Measurements from ENCODE around the gene HDAC8.
"Not testable (repeated sequence)": the region's sequence is repeated elsewhere in the genome, so short reads cannot be mapped to it uniquely, and the experiment has no call there.

The HDAC8 gene

DNA sequence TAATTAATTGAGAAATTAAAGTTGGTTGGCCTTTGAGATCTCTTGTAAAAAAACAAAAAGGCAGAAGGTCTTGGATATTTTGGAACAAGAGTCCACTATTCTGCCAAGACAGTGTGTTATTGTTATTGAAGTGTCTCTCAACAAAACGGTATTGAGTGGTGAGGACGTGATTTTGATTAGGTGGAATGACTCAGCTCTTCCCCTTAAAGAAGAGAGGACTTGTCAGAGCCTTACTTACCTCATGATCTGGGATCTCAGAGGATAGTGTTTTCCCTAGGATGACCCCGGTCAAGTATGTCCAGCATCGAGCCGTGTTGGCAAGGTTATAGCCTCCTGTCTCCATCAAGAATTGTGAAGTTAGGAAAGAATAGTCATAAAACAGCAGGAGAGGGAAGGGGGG lies 110.9 kb downstream of the HDAC8 start:
- no peak for DNase-seq (ENCODE audit: low read depth in 3 of 3)

DNA sequence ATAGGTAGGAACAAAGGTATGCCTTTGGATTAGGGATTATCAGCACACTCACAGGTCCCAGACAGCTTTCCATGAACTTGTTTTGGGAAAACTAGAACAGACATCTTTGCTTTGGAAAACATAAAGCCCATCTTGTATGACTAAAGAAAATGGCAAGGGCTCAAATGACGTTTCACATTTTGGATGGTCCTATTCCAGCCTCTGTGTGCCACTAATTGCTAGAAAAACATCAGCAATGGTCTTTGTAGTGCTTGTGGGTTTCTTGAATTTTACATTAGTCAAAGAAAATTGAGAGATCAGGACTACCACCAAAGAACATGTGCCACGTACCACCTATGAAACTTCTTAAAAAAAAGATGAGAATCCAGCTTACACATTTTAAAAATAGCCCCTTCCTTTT lies 111.4 kb downstream of the HDAC8 start:
- no peak for DNase-seq (ENCODE audit: low read depth in 3 of 3)

DNA sequence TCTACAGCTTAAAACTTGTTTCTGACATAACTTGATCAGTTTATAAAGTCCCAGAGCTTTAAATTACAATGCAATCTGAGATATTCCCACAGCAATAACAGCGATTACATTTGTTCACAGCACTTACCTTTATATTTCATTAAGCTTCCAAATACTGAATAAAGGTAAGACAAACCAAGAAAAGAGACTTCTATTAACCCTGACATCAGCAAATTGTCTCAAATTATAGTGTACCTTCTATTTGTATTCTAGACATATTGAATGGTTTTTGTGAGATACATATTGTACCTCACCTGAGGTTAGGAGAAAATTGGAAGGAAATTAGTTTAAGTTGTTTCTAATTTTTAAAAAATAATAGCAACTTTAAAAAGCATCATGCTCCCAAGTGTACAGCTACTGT lies 111.9 kb downstream of the HDAC8 start:
- DNase-seq (ENCODE audit: low read depth in 3 of 3) = no peak

DNA sequence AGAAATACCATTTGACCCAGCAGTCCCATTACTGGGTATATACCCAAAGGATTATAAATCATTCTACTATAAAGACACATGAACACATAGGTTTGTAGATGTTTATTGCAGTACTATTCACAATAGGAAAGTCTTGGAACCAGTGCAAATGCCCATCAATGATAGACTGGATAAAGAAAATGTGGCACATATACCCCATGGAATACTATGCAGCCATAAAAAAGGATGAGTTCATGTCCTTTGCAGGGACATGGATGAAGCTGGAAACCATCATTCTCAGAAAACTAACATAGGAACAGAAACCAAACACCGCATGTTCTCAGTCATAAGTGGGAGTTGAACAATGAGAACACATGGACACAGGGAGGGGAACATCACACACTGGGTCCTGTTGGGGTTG lies 123.6 kb downstream of the HDAC8 start:
- not testable (repeated sequence) for DNase-seq (ENCODE audit: low read depth in 3 of 3)

DNA sequence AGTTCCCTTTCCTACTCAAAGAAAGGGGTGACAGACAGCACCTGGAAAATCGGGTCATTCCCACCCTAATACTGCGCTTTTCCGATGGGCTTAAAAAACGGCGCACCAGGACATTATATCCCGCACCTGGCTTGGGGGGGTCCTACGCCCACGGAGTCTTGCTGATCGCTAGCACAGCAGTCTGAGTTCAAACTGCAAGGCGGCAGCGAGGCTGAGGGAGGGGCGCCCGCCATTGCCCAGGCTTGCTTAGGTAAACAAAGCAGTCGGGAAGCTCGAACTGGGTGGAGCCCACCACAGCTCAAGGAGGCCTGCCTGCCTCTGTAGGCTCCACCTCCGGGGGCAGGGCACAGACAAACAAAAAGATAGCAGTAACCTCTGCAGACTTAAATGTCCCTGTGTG lies 131.9 kb downstream of the HDAC8 start:
- DNase-seq (ENCODE audit: low read depth in 3 of 3) = not testable (repeated sequence)

DNA sequence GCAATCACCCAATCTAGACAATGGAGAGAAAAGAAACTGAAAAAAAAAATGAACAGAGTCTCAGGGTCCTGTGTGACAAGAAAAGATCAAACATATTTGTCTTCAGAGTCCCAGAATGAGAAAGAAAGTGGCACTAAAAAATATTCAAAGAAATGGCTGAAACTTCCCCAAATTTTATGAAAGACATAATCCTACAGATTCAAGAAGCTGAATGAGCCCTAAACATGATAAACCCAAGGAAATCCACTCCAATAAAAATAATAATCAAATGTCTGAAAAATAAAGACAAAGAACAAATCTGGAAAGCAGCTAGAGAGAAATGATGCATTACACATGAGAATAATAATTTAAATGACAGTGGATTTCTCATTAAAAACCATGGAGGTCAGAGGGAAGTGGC lies 136.6 kb downstream of the HDAC8 start:
- no peak for DNase-seq (ENCODE audit: low read depth in 3 of 3)

DNA sequence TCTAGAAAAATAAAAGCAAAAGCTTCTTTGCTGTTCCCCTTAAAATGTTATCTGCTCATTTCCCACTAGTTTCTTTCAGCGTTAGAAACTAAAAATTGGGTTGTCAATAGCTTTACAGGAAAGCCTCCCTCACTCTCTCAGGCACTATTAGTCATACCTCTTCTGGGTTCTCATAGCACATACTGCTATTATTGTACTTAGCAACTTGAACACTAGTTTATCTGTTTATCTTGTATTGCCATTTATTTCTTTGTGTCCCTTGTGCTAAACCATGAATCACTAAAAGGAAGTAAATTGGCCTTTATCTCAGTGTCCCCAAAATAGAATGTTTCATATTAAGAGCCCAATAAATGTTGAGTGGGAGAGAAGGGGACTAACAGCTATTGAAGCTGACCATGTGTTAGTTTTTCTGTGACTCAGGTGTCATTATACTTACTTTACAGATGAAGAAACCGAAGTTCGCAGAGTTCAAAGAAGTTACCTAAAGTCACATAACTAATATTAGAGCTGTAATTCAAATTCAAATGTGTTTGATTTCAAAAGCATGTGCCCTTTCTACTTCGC lies 142.2 kb downstream of the HDAC8 start:
- DNase-seq (ENCODE audit: low read depth in 3 of 3) = no peak

DNA sequence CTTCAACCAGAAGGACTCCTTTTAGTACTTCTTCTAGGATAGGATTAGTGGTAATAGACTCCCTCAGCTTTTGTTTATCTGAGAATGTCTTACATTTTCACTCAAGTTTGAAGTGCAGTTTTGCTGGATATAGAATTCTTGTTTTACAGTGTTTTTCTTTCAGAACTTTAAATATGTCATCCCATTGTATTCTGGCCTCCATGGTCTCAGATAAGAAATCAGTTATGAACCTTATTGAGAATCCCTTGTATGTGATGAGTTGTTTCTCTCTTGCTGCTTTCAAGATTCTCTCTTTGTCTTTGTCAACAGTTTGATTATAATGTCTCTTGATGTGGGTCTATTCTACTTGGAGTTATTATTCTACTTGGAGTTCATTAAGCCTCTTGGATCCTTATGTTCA lies 150.8 kb downstream of the HDAC8 start:
- no peak for DNase-seq (ENCODE audit: low read depth in 3 of 3)

DNA sequence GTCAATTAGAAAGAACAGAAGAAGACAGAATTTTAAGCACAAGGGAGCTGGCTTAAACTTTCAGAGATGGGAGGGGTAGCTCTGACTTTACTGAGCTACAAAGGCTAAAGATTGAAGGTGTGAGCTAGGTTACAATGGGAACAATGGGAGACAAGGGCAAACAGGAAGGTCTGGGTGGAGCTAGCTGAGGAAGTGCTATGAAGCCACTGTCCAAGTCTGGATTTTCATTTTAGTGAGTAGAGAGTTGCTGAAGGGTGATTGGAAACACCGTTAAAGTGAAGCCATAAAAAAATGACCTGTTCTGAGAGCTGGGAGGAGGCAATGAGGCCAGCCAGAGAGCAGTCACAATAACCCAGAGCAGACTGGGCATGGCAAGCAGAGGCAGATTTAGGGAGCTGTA lies 162.7 kb downstream of the HDAC8 start:
- DNase-seq (ENCODE audit: low read depth in 3 of 3) = no peak

DNA sequence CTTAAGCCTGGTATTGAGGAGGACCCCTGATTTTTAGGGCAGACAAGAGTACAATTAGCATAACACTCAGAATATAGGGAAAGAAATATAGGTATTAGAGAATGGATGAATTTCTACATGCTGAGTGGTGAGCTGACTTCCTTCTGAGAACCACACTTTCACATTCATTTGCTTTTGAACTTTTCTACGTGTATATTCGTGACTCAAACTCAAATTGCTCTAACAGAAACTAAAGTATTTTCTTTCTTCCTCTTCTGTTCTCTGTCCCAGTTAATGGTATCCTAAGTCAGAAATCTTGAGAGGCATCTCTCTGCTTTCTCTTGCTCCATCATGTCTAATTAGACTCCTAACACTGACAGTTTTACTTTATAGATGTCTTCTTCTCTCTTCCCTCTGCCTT lies 163.8 kb downstream of the HDAC8 start:
- no peak for DNase-seq (ENCODE audit: low read depth in 3 of 3)

DNA sequence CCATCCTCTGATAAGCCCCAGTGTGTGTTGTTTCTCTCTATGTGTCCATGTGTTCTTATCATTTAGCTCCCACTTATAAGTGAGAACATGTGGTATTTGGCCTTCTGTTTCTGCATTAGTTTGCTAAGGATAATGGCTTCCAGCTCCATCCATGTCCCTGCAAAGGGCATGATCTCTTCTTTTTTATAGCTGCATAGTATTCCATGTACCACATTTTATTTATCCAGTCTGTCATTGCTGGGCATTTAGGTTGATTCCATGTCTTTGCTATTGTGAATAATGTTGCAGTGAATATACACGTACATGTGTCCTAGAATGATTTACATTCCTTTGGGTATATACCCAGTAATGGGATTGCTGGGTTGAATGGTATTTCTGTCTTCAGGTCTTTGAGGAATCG lies 167.5 kb downstream of the HDAC8 start:
- not testable (repeated sequence) for DNase-seq (ENCODE audit: low read depth in 3 of 3)

DNA sequence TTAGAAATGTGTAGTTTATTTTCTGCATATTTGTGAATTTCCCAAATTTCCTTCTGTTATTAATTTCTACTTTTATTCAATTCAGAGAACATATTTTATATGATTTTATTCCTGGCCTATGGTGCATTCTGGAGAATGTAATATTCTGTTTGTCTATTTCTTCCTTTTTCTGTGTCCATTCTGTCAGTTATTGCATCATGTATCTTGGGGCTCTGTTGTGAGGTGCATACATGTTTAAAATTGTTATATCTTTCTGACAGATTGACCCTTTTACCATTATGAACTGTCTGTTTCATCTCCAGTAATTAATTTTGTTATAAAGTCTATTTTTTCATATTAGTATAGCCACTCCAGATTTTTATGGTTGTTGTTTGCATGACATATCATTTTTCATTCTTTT lies 170.0 kb downstream of the HDAC8 start:
- no peak for DNase-seq (ENCODE audit: low read depth in 3 of 3)

DNA sequence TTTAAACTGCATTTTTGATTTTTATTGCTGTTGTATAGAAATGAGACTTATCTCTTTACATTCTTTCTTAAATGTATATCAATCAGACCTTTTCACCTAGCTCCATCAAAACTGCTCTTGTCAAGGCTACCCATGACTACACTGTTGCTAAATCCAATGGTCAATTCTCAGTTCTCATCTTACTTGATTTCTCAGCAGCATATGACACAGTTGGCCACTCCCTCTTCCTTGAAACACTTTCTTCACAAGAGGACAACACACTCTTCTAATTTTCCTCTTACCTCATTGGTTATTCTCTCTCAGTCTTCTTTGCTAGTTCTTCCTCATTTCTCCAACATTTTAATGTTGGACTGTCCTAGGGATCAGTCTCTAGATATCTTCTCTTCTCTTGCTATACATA lies 172.8 kb downstream of the HDAC8 start:
- DNase-seq (ENCODE audit: low read depth in 3 of 3) = no peak

DNA sequence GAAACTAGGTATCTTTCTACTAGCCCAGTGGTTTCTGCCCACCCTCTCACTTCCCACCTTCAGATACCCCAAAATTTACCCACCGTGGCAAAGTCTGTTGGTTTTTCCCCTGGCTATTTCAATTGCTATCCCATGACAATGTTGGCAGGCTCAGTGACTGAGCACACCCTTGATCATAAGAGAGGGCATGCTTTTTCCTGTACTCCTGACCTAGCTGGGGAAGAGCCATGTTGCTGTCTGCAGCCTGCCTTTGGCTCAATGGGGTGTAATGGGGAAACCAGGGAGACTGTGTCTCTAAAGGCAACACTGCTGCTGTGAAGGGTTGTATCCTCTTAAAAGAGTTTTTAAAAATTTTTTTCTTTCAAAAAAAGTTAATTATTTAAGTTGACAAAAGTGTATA lies 176.5 kb downstream of the HDAC8 start:
- DNase-seq (ENCODE audit: low read depth in 3 of 3) = no peak

DNA sequence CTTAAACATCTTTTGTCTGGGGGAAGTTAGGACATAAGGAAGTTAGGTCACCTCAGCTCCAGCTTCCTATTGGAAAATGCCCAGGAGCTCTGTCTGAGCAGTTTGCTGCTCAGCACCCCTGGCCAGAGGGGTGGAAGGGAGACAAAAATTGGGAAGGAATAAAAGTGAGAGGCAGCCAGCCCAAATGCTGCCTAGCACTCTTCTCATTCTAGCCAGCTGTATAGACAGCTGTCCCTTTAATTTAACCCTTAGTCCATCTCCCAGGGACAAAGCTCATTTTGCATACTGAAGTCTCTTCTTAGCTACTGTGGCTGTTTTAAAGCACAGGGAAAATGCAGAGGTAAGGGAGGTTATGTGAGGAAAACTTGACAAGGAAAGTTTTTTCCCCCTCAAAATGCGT lies 177.4 kb downstream of the HDAC8 start:
- DNase-seq (ENCODE audit: low read depth in 3 of 3) = no peak

DNA sequence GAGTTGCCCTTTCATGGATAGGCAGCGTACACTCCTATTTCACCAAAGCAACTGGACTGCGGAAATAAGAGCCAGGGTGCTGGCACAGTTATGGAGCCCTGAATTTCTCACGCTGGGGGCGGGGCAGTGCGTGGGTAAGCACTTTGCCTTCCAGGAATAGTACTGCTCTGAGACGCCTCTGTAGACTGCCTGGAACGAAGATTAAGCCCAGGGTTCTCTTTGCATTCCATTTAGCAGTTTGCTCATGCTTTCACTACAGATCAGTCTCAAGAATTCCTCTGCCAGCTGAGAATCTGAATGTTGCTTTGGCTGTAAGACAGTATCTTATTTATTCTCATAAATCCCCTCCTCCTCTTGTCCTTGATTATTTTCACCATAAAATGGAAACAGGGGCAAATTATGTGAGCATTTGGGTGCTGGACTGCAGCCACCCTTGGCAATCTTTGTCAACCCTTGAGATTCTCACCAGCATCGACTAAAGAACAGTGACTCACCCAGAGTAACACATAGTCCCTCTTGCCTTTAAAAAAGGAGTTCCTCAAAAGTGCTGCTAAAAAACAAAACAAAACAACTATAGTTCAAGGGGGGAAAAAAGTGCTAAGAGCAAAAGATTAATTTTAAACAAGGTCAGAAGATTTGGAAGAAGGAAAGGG lies 178.0 kb downstream of the HDAC8 start:
- no peak for DNase-seq (ENCODE audit: low read depth in 3 of 3)

DNA sequence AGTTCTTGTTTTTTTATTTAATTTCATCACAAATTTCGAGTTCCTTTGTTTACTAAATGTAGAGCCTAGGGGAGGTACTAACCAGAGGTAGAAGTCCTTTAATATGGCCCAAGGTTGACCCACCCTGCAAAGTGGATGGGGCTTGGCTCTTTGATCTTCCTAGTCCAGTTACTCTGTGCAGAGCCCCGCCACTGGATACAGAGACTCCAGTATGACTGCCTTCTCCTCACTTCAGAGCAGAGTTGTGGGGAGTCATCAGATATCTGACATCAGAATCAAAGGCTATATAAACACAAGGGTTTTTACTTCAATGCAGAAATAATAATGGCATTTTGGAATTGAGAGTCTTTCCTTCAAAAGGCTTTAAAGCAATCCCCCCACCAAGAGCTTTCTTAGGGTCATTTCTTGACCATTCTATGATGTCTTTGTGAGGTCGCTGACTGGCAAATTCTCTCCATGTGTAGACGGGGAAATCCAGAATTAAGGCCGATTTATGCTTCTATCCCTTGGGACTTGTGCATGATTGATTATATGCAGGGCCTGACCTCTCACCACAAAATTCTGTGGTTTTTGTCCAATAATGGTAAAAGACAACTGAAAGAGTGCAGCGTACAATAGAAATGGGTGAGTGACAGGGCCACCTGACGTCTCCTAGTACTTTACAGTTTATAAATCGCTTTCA lies 178.7 kb downstream of the HDAC8 start:
- no peak for DNase-seq (ENCODE audit: low read depth in 3 of 3)

DNA sequence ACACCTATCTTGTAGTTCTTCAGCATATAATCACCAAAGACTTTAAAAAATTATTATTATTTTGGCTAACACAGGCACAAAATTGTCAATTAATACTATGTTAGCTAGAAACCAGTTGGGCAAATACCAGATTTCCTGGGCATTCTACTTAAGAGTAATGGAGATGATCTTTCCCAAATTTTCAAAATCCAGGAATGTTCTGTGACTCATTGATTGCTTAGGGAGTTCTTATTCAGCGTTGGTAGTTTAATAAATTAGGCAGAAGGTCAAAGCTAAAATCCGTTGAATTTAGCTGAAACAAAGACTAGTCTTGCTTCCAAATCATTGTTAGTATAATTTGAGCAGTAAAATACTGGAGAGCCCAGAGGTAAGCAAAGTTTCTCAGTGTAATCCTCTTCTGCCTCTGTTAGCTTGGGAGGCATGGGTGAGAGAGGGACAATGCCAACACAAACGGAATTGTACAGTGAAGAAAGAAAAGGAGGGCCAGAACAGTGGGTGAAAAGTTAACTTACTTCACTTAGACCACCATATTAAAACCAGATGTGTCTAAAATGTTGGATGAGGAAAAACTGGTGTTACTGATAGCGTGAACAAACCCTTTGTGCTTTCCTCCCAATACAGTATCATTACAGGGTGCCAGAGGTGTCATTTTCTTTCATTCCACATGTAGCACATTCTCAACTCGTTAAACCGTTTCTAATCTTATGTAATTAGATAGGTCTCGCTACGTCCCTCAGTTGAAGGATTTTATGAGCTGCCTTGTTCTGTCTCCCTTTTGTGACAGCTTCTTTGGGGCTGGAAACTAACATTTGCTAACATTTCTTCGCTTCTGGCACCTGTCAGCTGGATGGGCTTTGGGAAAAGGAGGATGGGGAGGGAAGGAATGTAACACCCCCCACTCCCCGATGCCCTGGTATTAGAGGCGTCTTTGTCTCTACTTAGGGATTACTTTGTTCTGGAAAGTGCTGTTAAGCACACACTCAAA lies 179.5 kb downstream of the HDAC8 start:
- no peak for DNase-seq (ENCODE audit: low read depth in 3 of 3)

DNA sequence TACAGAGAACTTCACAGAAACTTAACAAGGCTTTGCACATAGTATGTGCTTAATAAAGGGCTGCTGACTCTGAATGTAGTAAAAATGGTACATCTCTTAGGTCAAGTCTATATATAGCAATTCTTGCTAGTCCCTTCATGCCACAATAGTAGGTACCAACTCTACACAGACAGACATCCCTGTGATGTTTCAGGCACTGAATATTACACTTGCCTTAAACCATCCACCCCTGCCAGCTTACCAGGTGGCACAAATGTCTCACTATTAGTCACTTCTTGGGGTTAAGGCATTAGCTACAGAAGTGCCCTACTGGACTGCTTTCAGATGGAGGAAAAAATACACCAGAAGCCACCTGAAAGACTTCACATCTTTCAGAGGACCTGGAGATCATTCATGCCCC lies 180.6 kb downstream of the HDAC8 start:
- DNase-seq (ENCODE audit: low read depth in 3 of 3) = no peak

DNA sequence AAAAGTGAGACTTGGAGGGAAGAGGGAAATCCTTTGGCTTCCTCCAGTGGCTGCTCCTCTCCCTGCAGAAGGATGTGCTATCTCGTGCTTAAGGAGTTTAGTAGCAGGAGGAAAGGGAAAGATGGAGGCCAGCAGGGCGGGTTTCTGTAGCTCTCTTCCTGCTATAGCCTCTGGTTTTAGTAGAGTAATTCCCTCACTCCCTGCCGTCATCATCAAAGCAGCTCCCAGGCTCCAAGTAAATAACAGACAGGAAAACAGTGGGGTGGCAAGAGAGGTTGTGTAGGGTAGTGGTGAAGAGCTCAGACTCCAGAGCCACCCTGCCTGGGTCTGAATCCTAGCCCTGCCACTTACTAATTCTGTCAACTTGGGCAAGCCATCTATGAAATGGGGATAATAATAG lies 185.4 kb downstream of the HDAC8 start:
- DNase-seq (ENCODE audit: low read depth in 3 of 3) = no peak

DNA sequence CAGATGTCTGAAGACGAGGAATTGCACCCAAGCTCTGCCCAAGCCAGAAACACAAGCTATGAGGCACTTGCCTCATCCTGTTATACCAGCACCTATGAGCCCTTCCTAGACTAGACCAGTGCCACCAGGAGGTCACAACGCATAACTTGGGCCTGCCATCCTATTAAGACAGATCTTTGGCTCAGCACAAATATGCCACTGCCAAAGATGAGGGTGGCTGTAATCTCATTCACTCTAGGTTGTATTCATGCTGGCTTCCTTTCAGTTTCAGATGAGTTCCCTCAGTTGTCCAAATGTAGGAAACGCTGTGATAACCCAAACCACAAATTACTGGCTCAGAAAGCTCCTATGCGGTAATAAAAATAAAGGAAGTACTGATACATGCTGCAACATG lies 190.4 kb downstream of the HDAC8 start:
- DNase-seq (ENCODE audit: low read depth in 3 of 3) = no peak

DNA sequence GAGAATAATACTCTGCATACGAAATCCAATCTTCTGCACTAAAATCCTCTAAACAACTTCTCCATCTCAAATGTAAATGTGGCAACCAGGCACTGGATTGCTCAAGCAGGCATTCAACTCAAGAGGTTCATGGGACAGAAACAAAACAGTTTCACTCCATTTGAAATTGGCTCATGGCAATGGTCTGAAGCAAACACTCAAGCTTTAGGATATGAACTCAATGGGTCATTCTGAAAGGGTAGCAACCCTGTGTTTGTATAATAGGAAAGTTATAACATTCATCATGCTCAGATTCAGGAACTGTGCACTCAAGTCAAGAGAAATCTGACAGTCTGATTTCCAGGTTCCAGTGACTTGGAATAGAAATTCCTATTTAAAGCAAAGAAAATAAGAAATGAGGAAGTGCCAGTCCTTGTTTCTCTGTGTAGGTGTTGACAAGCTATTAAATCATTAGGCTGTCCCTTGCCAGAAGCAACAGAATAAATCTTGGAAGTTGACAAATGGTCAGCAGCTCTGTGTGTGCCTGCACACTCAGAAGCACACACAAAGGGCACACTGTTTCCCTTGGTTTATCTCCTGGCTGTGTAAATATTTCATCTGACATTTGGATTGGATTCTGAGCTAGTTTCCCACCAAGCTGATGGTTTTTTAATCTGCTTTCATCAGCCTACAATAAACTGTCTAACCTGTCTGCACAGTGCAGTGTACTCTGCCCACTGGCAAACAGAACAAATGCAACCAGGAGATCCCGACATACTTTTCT lies 191.0 kb downstream of the HDAC8 start:
- DNase-seq (ENCODE audit: low read depth in 3 of 3) = no peak

All from stimulated activated CD4-positive, alpha-beta T cell treated with anti-CD3 and anti-CD28 coated beads, TNF-alpha, amount 100 ng/mL, for 24 hours (primary cell).